OCI-M2 (cell line): ENCODE data around the gene GPR18.

ENCODE experiments used
- DNase-seq: peaks from one replicate; lab custom pipeline; 2025; ENCODE audit not compliant: unreplicated experiment; lab: John Stamatoyannopoulos, UW

GPR18 gene

DNA sequence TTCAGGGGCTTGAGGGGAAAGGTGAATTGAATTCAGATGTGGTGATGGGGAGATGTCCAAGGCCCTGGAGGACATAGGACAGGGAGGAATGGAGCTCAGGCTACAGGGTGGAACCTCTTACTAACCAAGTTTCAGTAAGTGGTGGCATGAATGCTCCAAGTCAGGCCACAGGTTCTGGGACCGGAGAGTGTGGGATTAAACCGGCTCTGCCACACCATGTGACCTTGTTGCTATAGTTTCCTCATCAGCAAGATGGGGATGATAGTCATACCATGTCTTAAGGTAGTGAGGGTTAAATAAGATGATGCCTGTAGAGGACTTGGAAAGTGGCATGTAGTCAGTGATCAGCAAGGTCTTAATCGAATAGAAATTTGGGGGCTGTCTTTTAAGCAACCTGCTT, 32.7 kb upstream of the GPR18 start:
- no peak for DNase-seq

DNA sequence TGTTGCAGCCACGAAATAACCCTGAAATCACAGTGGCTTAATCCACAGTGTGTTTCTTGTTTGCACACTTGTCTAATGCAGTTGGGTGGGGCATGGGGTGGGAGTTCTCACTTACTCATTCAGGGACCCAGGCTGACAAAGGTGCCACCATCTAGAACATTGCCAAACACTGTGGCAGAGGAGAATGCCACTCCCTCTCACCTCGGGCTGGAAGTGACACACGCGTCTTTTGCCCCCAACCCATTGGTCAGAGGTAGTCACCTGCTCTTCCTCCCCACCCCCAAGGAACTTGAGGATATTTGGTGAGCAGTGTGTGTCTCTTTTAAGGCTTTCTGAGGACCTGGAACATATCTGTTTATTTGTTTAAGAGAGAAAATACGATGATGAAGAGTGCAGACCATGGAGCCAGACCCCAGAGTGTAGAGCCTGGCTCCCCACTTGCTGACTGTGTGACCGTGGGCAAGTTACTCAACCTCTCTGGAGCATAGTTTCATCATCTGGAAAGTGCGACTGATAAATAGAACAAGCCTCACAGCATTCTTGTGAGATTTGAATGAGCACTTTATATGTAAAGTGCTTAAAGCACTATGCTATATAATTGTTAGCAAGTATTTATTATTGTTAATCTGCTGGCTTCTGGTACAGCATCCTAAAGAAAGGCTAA, 31.6 kb upstream of the GPR18 start:
- DNase-seq, result no peak

DNA sequence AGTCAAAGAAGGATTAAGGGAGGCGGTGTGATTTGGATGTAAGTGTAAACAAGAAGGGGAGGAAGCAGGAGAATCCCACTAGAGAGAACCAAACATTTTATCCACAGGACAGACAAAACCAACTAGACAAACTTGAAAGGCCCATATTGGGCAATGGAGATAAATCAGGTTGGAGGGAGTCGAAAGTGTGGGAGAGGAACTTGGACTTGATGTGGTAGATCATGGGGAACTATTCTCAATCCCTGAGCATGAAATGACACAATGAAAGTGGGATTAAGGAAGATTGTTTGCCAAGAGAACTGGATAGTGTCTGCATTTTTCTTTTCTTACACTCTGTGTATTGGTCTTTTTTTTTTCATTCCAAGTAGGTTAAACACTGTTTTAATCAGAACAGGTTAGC, 31.1 kb upstream of the GPR18 start:
- no peak for DNase-seq

DNA sequence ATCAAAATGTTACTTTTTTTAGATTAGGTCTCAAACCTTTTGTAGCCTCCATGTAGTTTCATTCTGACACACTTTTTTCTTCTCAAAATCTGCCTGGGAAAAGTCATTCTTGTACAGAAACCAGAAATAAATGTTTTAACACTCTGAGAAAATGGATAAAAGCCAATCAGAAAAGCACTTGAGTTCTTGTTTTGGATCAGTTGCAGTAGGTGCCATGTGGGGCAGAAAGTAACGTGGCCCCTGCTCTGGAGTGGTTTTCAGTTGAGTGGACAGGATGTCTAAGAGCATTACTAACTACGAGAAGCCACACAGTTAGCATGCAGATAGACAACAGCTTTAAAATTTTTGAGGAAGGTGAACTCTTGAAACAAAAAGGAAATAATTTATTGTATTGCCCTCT, 29.9 kb upstream of the GPR18 start:
- no peak for DNase-seq

DNA sequence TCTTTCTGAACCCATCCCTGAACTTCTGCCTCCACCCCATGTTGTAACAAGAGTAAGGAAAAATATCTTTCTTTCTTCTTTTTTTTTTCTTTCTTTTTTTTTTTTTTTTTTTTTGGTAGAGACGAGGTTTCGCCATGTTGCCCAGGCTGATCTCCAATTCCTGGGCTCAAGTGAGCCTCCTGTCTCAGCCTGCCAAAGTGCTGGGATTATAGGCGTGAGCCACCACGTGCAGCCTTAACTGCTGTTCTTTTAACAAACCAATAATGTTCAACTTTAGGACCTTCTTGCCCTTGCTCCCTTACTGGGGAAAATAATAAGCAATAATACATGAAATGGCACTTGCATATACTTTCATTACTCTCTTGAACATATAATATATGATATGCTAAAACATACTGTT, 29.4 kb upstream of the GPR18 start:
- DNase-seq, result no peak

DNA sequence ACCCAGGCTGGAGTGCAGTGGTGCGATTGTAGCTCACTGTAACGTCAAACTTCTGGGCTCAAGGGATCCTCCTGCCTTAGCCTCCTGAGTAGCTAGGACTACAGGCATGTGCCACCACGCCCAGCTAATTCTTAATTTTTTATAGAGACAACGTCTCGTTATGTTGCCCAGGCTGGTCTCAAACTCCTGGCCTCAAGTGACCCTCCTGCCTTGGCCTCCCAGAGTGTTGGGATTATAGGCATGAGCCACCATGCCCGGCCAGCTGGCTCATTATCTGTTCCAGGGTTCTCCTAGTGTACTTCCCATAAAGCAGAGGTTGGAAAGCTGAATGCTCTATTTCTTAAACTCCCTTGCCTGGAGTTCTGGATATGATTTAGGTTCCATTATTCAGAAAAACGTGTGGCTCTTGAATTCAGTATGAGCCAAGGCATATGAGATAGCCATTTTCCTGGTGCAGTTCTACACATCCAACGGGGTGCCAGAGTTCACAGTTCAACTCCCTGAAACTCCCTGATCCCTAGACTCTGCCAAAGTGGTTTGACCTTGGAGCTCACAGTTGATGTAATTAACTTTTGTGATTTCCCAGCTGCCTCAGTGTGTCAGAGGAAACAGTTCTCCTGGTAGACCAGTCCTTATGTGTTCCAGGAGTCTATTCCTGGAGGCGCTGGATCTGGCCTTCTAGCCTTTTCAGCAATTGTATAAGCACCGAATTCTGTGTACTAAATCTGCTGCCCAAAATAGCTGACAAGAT, 27.4 kb upstream of the GPR18 start:
- no peak for DNase-seq

DNA sequence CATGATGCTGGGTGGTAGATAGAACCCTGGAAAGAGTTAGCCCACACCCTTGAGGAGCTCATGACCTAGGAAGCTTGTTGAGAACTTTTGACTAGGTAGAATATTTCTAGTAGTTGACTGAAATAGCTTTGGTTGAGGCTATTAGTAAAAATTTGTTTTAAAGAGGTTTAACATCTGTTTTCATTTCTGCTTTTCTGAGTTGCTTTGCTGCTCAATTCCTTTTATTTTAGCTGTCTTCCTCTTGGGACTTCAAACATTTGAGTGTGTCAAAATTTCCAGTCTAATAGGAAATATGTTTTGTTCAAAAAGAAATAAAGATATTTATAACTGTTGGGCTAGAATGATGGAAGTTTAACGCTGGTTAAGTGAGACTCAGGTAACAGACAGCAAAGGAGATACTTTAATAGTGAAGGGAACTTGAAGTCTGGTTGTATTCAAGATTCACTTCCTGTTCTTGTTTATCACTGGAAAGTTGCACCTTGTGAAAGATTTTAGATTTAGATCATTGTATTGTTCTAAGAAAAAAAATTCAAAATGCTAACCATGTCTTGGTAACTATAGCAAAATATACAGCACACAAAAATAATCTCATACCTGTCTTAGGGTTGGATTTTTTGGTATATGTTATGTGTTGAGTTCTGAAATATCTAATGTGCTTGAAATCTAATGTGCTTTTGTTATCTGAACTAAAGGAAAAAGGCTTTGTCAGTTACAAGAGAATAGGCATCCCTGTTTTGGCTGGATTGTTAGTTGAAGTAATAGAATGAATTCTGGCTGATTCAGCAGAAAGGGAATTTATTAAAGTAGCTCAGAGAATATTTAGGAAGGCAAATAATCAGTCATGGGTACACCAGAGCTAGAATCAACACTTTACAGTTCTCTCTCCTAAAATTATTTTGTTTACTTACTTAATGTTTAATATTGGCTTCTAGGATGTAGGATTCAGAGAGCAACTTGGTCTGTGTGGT, 24.4 kb upstream of the GPR18 start:
- DNase-seq, result no peak

DNA sequence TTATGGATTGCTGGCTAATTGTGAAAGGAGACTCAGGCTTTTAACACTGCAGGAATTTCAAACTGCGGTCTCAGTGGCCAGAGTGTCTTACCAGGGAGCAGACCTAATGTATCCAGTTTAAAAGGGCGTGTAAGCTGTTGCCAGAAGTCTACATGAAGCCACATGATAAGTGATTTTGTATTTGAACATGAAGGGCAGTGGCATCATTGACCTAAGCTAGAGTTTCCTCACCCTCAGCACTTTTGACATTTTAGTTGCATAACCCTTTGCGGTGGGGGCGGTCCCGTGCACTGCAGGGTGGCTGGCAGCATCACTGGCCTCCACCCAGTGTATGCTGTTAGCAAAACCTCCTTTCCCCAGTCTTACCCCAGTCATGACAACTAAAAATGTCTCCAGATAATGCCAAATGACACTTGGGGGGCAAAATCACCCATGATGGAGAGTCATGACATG, 23.7 kb upstream of the GPR18 start:
- DNase-seq, result no peak

DNA sequence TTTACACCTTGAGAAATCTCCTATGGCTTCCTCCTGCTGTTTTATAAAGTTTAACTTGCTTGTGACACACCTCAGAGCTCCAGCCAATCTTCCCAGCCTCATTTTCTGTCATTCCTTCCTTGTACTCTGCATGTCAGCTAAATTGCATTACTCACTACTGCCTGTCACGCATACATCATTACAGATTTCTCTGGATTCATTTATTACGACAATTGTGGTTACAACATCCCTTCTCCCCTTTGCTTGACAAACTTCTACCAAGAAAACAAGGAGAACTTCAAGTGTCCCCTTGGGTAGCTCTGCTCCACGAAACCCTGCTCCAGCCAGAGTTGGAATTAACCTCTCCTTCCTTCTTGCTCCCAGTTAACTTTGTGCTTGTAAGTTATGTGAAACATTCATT, 22.0 kb upstream of the GPR18 start:
- no peak for DNase-seq

DNA sequence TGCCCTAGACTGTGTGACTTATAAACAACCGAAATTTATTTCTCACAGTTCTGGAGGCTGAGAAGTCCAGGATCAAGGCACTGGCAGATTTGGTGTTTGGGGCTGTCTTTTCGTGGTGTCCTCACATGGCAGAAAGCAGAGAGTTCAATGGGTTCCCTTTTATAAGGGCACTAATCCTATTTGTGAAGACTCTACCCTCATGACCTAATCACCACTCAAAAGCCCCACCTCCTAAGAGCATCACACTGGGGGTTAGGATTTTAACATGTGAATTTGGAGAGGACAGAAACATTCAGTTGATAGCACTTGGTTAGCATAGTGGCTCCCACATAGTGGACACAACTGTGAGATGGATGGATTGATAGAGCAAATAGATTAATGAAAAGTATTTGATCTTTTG, 21.5 kb upstream of the GPR18 start:
- DNase-seq, result no peak

DNA sequence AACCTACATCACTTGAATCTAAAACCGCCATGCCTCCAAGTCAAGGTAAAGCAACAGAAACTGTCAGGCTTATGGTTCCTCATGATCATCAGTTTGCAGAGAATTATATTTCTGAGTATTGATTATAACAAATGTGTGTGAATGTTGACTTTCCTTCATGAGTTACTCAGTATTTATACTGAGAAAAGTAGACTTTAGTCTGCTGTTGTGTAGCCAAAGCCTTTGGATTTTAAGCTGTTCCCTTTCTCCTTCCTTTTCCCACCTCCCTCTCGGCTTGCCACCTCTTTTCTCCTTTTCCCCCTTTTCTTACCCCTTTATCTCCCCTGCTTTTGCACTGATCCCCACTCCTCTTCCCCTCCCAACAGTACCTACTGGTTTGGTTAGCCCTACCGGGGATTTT, 20.7 kb upstream of the GPR18 start:
- no peak for DNase-seq

DNA sequence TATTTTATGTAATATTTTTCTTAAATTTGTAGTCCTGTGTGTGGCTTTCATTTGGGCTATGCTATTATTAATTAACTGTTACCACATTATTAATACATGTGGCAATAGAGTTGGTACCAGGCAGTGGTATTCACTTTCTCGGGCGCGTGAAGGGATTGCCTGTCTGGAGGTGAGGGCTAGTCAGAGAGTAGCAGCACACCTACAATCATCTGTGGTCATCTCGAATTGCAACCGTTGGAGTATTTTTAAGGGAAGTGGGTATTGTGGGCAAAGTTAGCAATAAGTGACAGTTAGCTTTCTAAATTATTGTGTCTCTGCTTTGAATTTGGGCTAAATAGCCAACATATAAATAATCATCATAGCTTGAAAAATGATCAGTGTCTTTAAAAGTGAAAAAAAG, 20.0 kb upstream of the GPR18 start:
- no peak for DNase-seq

DNA sequence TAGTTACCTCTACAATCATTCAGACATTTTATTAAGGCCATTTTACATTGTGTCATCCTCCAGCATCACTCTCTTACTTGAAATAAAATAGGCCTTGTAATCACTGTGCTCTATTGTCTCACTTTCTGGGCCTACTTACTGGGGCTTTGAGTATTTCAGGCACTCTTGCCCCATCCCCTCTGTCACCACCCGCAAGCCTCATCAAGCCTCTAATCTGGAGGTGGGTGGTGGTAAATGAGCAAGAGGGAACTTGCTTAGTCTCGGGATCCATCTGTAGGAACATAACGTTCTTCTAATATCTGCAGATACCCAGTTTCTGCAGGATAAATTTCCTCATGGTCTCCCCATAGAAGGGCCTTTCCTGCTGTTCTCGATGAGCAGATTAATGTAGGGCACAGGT, 19.4 kb upstream of the GPR18 start:
- DNase-seq, result no peak

DNA sequence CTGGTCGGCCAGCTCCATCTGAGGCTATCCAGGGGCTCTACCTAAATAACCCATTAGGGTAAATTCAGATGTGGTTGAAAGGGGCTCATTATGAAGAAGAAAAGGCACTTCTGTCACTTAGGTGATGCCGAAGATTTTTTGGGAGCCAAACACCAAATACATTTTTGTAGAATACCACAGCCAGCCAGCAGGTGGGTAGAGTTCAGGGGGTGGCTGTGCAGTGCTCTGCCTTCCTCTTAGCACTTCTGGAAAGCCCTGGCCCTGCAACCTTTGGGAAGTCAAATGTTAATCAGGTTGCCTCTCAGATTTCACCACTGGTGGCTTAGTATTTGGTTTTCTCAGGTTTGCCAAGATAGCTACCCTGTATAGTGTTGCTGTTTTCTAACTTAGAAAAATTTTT, 18.5 kb upstream of the GPR18 start:
- no peak for DNase-seq

DNA sequence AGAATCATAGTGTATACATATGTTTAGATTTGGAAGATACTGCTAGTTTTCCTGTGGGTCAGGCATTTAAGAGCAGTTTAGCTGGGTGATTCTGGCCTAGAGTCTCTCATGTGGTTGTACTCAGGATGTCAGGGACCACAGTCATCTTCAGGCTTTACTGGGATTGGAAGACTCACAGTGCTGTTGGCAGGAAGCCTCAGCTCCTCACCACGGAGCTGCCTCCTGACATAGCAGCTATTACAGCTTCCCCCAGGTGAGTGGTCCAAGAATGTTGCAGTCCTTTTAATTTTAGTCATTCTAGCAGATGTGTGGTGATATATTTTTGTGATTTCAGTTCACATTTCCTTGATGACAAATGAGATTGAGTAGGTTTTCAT, 16.9 kb upstream of the GPR18 start:
- no peak for DNase-seq

DNA sequence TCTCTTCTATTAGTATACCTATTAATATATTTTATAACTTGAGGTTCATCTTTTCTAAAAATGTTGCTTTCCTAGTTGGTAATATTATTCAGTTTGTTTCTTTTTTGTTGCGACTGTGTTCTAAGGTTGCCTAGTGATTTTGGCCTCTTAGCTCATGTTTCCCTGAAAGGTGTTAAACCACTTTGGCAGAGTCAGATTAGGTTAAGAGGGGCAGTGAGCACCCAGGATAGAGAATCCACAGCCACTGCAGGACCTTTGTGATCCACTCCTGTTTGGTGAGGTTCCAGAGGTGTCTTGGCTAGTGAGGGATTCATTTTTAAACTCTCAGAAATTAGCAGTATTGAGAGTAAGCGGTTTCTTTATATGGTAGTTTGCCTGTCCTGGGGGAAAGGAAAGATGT, 14.9 kb upstream of the GPR18 start:
- DNase-seq, result no peak

DNA sequence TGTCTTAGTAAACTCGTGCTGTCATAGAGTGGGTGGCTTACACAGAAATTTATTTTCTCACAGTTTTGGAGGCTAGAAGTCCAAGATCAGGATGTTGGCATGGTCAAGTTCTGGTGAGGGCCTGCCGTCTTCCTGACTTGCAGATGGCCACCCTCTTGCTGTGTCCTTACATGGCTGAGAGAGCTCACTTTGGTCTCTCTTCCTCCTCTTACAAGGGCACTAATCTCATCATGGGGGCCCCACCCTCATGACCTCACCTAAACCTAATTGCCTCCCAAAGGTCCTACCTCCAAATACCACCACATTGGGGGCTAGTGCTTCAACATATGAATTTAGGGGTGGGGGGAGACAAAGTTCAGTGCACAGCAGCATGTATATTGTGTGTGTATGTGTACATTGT, 14.3 kb upstream of the GPR18 start:
- DNase-seq, result no peak

DNA sequence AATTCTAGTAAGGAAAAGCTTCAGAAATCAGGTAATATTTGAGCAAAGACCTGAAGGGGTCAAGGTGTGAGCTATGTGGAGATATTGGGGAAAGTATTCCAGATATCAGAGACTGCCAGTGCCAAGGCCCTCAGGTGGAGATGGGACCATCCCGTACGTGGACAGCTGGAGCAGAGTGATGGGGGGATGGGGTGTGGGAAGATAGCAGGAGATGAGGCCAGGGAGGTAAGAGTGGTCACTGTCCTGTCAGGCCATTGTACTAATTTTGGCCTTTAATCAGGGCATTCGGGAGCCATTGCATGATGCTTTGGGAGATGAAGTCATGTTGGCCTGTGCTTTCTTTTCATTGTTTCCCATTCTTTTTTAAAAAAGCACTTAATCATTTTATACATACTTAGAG, 13.1 kb upstream of the GPR18 start:
- no peak for DNase-seq

DNA sequence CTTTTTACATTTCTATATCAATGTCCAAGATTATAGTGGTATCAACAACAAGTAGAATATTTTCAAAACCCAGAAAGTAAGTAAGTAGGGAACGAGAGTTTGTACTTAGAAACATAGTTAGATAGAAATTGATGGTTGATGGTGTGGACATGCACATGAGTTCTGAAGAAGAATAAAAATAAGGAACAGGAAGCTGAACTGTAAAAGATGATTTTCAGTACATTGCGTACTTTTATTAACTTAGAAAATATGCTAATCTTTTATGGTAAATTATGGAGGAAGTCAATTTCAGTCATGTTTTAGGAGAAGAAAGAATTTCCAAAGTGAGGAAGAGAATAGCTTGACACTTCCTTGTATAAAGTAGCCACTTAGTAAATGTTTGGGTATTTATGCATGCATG, 12.3 kb upstream of the GPR18 start:
- no peak for DNase-seq

DNA sequence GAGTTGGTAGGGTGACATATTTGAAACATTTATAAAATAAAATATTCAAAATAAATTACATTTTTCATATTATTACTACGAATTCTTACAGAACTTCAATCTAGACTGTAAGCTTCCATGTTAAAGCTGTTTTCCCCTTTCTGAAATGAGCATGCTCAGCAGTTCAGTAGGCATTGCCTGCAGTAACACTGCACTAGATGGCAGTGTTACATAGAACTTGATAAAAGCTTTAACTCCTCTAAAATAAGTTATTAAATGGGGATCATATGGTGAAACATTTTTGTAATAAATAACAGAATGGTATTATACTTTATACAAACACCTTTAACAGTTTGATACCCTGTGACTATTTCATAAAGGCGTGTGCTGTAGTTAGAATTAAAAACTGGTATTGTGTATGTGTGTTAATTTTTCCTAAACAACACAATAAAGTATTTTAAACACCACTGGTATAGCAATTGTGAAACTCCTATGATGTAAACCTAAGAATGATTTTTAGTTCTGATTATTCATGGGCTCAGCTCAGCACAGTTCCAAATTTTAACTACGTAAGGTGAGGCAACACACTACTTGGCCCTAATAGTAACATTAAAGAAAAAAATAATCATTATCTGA, 11.6 kb upstream of the GPR18 start:
- no peak for DNase-seq

DNA sequence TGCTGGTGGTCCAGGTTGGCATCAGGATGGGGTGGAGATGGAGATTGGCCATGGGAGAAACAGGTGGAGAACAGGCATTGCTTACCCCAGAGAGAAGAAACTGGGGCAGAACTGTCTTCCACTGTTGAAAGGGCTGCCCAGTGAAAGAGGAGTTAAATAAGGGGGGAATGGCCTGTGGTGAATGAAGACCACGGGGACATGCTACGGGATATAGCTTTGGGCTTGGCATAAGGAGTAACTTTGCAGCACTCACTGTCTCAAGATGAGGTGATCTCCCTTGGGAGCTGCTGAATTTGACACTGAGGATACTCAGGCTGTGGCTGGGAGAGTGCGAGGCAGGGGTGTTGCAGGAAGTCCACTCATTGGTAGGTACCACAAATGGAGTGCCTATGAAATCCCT, 10.6 kb upstream of the GPR18 start:
- DNase-seq, result no peak
